M059J (cell line): ENCODE measurements around the gene SDK1. TPM values are rescaled to one million over a fixed set of nuclear protein-coding genes. Genes with fewer than 3 reads are reported as not detected.

Source experiments
- DNase-seq: peaks from one replicate; pipeline ENCODE4 v3.0.0-alpha.2; 2012; ENCODE audit warnings: low read depth
- total RNA-seq: library from RNA; depleted of rRNA; stranded (reverse); fragments of >200 nt; shearing (Covaris generic); gene quantifications from 2 replicates; pipeline ENCODE4 v1.2.3, GENCODE V29; 2014

Gene SDK1
- total RNA-seq, 1 experiment from 2014 or later = under 0.01 TPM

DNA sequence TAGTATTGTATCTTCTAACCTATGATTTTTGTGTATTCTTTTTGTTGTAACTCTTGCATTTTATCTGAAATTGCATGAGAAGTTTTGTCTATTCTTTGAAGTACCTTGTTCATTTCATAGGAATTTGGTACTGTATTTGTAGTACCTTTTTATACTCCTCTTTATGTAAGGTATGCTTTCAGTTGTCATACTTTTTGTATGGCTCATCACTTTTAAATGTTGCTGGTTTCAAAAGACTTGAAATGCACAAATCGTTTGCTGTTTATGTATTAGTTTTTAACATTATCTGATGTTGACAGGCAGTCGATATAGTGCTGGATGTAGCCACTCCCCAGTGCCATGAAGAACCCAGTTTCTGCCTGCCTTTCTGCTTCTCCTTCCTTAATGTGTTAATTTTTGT is 158.1 kb downstream of the SDK1 start:
- DNase-seq = no peak

DNA sequence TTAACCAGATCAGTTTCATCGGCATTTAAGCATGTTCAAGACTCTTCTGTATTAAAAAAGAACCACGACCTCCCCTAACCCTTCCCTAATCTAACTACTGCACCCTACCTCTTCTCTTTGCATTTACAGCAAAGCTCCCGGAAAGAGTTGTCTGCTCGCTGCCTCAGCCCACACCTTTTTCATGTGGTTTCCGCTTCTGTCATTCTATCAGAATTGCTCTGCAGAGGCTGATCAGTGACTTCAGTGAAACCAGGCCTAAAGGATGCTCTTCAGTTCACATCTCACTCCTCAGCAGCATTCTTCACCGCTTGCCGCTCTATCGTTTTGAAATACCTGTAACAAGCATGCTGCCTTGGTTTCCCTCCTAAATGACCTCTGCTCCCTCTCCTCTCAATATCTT is 160.9 kb downstream of the SDK1 start:
- DNase-seq = no peak

DNA sequence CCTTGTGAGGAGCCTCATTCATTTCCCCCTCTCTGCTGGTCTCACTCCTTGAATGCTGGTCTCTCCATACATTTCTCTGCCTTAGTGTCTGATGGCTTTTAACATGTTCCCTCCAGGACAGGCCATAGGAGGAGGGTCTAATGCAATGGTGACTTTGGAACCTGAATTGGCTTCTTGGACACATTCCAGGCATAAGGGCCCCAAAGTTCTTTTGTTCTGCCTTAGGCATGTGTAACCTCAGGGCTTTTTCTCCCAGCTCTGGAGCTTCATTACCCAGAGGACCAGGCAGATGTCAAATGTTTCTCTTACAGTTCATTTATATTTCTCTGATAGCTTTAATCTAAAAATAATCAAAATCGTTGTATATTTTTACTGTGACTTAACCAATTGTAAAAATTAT is 162.6 kb downstream of the SDK1 start:
- DNase-seq = no peak

GRCh38 chr7:3464900-3465622 is 164.0 kb downstream of the SDK1 start:
- no peak for DNase-seq

DNA sequence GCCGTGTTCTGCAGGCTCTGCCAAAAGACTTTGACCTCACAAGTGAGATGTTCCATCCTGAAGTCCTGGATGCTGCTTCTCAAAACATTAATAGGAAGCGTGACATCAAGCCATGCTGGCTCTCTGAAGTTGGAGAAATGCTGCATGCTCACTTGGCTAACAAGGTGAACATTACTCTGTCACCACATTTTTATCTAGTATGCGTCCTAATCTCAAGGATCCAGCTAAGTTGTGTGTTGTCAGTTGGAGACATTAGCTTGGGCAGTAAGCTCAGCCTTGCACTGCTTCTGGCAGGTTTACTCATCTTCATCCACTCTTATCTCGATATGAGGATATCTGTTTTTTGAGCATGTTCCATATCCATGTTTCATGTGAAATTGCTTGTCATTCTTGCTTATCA is 165.2 kb downstream of the SDK1 start:
- DNase-seq = no peak

DNA sequence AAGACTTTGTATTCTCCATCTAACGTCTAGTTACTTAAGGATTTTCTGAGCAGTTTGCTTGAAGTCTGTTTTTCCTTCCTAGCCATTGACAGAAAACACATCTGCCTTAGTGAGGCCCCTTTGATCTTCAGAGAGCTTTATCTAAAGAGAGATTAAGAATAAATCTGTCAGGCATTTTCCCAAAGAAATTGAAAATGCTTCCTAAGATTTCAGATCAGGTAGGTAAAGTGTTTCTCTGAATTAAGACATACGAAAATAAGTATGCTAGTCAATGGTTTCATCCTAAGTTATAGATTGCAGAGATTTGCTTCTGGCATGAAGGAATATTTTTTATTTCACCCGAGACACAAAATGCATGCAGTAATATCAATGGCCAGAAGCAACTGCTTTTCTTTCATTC is 168.6 kb downstream of the SDK1 start:
- DNase-seq = no peak

- no peak for DNase-seq
These were observed 179.1 kb downstream of the SDK1 start for GRCh38 chr7:3480197-3480596.

DNA sequence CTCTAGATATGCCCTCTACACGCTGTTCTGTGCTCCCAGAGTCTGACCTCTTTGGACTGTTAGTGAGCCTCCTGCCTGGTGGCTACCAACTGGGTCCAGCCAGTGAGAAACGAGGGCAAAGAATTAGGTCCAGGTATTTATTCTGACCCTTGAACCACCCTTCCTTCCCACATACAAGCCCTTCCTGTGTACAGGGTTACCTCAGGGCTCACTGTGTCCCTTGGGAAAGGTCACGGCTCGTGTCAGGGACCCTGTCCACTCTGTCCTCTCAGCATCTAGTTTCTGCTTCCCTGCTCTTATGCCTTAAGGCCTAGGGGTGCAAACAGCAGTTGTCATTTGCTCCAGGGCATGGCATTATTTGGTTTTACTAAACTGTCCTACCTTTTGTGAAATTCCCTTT is 180.4 kb downstream of the SDK1 start:
- DNase-seq = no peak

DNA sequence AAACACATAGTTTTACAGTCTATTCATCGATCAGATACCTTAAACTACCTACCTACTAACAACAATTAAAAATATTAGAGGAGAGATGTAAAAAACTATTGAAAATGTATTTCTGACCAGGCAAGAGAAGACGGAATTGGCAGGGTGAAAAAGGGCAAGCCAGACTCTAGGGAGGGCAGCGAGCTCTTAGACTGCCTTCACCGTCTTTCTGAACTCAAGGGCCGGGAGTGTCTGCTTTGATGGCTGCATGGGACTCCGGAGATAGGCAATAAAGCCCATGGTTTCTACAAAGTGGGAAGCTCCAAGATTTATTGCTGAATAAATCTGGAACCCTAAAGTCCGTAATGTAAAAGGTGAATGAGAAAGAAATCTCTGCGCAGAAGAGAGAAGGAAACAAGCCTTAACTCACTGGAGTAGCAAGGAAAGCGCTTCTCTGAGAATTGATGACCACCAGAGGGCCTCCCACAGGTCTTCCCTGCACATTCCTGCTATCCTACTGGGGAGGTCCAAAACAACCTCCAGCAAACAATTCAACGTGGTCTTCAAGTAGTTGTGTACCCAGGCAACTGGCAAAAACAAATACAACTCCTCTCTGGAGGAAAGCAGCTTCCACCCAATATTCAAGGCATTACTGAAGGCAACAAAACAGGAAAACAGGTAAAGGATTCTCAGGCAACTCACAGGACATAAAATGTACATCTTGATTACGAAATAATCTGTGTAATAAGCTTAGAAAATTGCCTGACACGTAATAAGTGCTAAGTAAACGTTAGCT is 181.3 kb downstream of the SDK1 start:
- peak; percentile 44 for DNase-seq

DNA sequence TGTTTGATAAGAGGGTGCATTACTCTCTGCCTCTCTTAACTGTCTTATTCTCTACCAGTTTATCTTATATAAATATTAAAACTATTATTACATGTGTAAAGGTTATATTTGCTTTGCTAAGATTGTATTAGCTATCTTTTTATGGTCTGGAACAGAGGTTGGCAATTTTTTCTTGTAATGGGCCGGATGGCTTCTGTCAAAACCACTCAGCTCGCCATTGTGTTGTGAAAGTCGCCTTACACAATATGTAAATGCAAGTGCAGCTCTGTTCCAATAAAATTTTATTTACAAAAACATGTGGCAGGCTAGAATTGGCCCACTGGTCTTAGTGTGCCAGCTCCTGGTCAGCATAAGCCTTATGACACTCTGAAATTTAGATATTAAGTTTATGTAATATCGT is 185.8 kb downstream of the SDK1 start:
- DNase-seq = no peak

DNA sequence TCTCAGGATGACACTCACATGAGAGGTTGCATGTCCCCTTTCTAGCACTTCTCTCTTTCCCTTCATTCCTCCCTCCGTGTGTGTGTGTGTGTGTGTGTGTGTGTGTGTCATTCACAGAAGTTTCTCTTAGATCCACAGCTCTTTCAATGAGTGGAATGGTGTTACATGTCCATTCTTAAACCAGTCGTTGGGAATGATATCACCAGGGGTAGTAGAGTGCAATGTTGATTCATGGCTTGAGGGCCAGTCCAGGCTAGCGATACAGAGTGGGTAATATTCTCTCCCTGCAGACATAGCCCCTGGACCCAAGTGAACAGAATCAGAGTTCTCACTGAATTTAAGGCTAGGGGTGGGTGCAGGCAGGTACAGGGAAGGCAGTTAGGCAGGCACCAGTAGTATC is 187.8 kb downstream of the SDK1 start:
- DNase-seq = no peak

- peak; percentile 46 for DNase-seq
These were observed 192.4 kb downstream of the SDK1 start for GRCh38 chr7:3493499-3493898.

DNA sequence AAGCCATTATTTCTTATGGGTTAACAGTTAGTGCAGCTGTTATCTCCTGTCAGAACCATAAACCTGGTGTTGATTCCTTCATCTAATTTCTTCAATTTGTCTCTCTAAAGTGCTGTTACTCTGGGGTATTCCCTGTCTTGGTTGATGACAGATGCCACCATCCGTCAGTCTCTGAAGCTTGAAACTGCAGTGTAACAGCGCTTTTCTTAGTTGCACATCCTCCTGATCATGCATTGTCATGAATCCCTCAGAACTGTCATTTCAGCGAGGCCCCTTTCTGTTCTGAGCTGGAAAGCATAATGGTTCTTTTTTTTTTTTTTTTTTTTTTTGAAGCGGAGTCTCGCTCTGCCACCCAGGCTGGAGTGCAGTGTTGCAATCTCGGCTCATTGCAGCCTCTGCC is 193.9 kb downstream of the SDK1 start:
- no peak for DNase-seq

DNA sequence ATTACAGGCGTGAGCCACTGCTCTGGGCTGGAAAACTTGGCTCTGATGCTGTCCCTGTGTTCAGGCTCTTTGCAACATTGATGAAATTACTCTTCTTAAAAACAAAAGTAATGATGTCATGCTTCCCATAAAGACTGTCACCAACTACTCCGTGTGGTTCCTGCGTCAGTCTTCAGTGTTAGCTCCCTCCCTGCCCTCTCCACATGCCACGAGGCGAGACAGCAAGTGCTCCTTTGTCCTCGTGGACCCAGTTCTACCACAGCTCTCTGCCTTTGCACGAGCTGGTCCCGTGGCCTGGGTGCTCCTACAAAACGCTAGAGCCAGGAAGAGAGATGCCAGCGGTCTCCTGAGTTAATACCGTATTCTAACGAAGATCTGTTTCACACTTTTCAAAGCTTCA is 194.5 kb downstream of the SDK1 start:
- peak; percentile 5 for DNase-seq

DNA sequence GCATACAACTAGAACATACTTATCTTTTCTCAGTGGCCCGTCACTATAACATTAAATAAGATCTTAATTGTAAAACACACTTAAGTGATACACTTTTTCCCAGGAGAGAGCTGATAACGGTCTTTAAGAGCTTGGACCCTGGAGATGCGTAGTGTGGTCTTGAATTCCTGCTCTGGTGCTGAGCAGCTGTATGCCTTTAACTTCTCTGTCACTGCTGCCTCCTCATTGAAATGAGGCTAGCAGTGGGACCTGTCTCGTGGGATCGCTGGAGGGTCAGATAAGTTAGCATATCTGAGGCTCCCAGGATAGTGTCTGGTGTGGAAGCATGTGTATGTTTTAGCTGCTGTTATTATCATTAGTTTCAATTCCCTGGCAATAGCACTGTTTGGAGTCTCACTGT is 194.9 kb downstream of the SDK1 start:
- no peak for DNase-seq

DNA sequence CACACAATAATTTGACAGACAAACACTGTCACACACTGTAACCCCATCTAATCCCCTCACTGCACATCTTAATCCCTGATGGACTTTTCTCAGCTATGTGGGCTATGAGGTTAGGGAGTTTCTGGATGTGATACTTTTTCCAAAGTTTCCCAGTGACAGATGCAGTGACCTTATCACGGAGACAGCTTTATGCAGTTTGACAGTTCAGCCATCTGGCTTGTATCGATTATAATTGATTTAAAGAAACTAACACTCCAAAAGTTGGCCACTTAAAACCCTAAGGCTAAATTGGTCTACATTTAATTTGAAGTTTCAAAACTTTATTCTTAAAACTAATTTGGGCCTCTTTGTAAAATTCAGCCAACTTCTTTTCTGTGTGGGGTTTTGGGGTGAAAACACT is 196.7 kb downstream of the SDK1 start:
- no peak for DNase-seq

DNA sequence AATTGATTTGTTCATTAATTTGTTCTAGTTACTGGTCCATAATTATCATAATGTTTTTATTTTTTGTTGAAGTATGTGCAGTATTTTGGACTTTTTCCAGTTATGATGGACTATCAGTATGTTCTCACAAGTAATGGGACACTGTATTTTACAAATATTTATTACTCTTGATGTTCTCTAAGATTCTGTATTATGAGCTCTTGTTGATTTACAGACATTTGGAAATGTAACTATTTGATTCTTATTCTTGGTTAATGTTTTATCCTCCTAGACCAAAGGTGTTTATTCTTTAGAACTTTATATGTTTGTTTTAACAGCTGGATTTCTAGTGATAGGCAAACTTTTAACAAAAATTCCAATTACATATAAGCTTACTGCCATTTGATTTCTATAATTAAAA is 200.6 kb downstream of the SDK1 start:
- no peak for DNase-seq

GRCh38 chr7:3504384-3504783 is 203.3 kb downstream of the SDK1 start:
- DNase-seq = no peak

GRCh38 chr7:3510101-3511020 is 209.3 kb downstream of the SDK1 start:
- peak; percentile 5 for DNase-seq

GRCh38 chr7:3517344-3517743 is 216.3 kb downstream of the SDK1 start:
- DNase-seq = no peak

DNA sequence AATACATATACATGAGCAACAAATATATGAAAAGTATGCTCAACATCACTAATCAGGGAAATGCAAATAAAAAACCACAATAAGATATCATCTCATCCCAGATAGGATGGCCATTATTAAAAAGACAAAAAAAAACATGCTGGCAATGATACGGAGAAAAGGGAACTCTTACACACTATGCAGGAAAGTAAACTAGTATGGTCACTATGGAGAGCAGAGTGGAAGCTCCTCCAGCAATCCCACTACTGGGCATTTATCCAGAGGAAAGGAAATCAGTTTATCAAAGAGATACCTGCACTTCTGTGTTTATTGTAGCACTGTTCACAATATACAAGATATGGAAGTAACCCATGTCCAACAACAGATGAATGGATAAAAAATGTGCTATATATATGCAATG is 217.5 kb downstream of the SDK1 start:
- DNase-seq = peak; percentile 62

DNA sequence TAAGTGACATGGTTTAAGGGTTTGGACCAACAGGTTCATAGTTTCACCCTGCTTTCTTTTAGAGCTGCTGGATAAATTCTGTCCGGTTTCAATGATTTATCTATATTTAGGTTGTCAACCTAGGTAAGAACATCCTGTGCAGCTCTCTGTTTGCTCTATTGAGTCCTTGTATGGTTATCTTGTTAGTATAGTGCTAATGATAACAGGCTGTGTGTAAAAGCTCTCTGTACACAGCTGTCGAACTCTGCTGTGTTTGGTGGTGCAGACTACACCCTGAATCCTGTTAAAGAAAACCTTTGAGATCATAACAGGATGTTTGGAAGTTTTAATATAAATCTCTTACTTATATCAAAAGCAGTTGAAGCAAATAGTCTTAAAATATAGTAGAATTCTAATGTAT is 219.2 kb downstream of the SDK1 start:
- DNase-seq = no peak
